H1 (cell line): Measurements from ENCODE around the gene ATXN7L3. TPM values are rescaled to one million over a fixed set of nuclear protein-coding genes. Genes with fewer than 3 reads are reported as not detected.

Experiments
- ATF2 ChIP-seq: IDR thresholded peaks from 2 replicates; pipeline ENCODE4 v1.6.1; 2012; ENCODE audit warnings: low read length, inconsistent platforms
- BACH1 ChIP-seq: IDR thresholded peaks from 2 replicates; pipeline ENCODE4 v1.6.1; 2012; ENCODE audit warnings: low read length, improper control_type of control experiment
- CEBPB ChIP-seq: IDR thresholded peaks from 2 replicates; pipeline ENCODE4 v1.6.1; 2012; ENCODE audit warnings: low read depth, low read length
- EZH2 ChIP-seq: fragments of 200-600 bp; sonication (generic); IDR thresholded peaks from 2 replicates; pipeline ENCODE4 v1.7.1; 2012; ENCODE audit warnings: low read depth, mild to moderate bottlenecking, moderate library complexity, low read length, inconsistent platforms; ENCODE audit not compliant: severe bottlenecking
- POLR2AphosphoS5 ChIP-seq: IDR thresholded peaks from 2 replicates; pipeline ENCODE4 v1.6.1; 2011; ENCODE audit warnings: low read depth, low read length
- SIX5 ChIP-seq: IDR thresholded peaks from 2 replicates; pipeline ENCODE4 v1.6.1; 2011; ENCODE audit warnings: mild to moderate bottlenecking, low read depth, low read length
- SP1 ChIP-seq: IDR thresholded peaks from 2 replicates; pipeline ENCODE4 v1.6.1; 2011; ENCODE audit warnings: low read depth, low read length
- SRF ChIP-seq: IDR thresholded peaks from 2 replicates; pipeline ENCODE4 v1.6.1; 2011; ENCODE audit warnings: mild to moderate bottlenecking, low read depth, low read length, moderate library complexity
- YY1 ChIP-seq: IDR thresholded peaks from 2 replicates; pipeline ENCODE4 v1.6.1; 2011; ENCODE audit warnings: low read depth, mild to moderate bottlenecking, low read length
- polyA plus RNA-seq, 7 experiments: library from polyadenylated mRNA; depleted of rRNA in 3 of 7; stranded (reverse) in 5 of 7; unstranded in 2 of 7; fragments of >200 nt in 5 of 7; fragments of 200-250 nt in 2 of 7; gene quantifications; 1 replicate in 5 of 7; 2 replicates in 1 of 7; 4 replicates in 1 of 7; pipeline versions ENCODE4 v1.2.1 to v1.2.3, GENCODE V29; 2011 to 2013; ENCODE audit warnings: missing spikeins in 2 of 7, mixed read lengths in 2 of 7
- total RNA-seq: library from RNA; stranded (reverse); fragmentation: NEBNext Ultra II Directional; extraction: Animal tissue kit (Norgen Biotek cat#: 25700); gene quantifications from 2 replicates; pipeline ENCODE4 v1.2.1, GENCODE V29; 2021

The ATXN7L3 gene
- total and polyA plus RNA-seq, 2 of the 8 experiments (the other 6 are each of a cell fraction or from before 2014, with no cell fraction given): 53.7 to 103 TPM

- TF ChIP-seq SRF (no peak), POLR2AphosphoS5 (no peak), YY1 (no peak), EZH2 (no peak), ATF2 (no peak), CEBPB (no peak), SIX5 (no peak), SP1 (no peak), BACH1 (no peak)
Observed at GRCh38 chr17:44209786-44210341, 10.2 kb upstream of the ATXN7L3 start (continued).
